Endodermal cell (in vitro differentiated cells): Measurements from ENCODE around the gene LRRC1. TPM values are rescaled to one million over a fixed set of nuclear protein-coding genes. Genes with fewer than 3 reads are reported as not detected.

Experiments
- DNase-seq: peaks from one replicate; pipeline ENCODE4 v3.0.0-alpha.2; 2017
- H3K27ac ChIP-seq: 2 replicates; pipeline ENCODE4 v1.5.1; 2013; ENCODE audit warnings: mild to moderate bottlenecking, low read depth, low read length, moderate library complexity
- H3K27me3 ChIP-seq: 2 replicates; pipeline ENCODE4 v1.6.1; 2013; ENCODE audit warnings: mild to moderate bottlenecking, low read length, moderate library complexity; ENCODE audit not compliant: insufficient read depth, control insufficient read depth, poor library complexity, severe bottlenecking
- H3K36me3 ChIP-seq: 2 replicates; pipeline ENCODE4 v1.7.0; 2013; ENCODE audit warnings: mild to moderate bottlenecking, low read length, moderate library complexity; ENCODE audit not compliant: control insufficient read depth, insufficient read depth
- H3K4me1 ChIP-seq: one replicate; pipeline ENCODE4 v1.7.0; 2013; ENCODE audit warnings: low read length; ENCODE audit not compliant: control insufficient read depth, insufficient read depth
- H3K4me3 ChIP-seq: 2 replicates; pipeline ENCODE4 v1.5.1; 2013; ENCODE audit warnings: mild to moderate bottlenecking, low read length, moderate library complexity
- H3K9ac ChIP-seq: 2 replicates; pipeline ENCODE4 v1.6.1; 2013; ENCODE audit warnings: mild to moderate bottlenecking, low read length, moderate library complexity; ENCODE audit not compliant: poor library complexity, severe bottlenecking; ENCODE audit errors: extremely low read depth
- H3K9me3 ChIP-seq: 2 replicates; pipeline ENCODE4 v1.6.1; 2013; ENCODE audit warnings: mild to moderate bottlenecking, low read length, moderate library complexity; ENCODE audit not compliant: control insufficient read depth
- H3K27ac Mint-ChIP-seq: 2 replicates; pipeline ENCODE4 v1.8.0; 2020; ENCODE audit warnings: mixed read lengths
- H3K27me3 Mint-ChIP-seq: 2 replicates; pipeline ENCODE4 v1.8.0; 2021; ENCODE audit warnings: mild to moderate bottlenecking, mixed read lengths; ENCODE audit not compliant: insufficient read depth
- H3K36me3 Mint-ChIP-seq: 2 replicates; pipeline ENCODE4 v1.8.0; 2020; ENCODE audit warnings: low read depth, mixed read lengths
- H3K4me1 Mint-ChIP-seq: 2 replicates; pipeline ENCODE4 v1.8.0; 2020; ENCODE audit warnings: mixed read lengths
- H3K4me3 Mint-ChIP-seq: 2 replicates; pipeline ENCODE4 v1.8.0; 2020; ENCODE audit warnings: mild to moderate bottlenecking, moderate library complexity, mixed read lengths
- H3K9me3 Mint-ChIP-seq: 2 replicates; pipeline ENCODE4 v1.8.0; 2020; ENCODE audit warnings: mild to moderate bottlenecking, mixed read lengths
- WGBS, 2 experiments: methylation state at CpG; one replicate each; pipeline versions ENCODE4 v1.1.5 to v1.1.7; 2013; ENCODE audit warnings: missing lambda C conversion rate in 2 of 2, mixed read lengths in 1 of 2; ENCODE audit not compliant: insufficient coverage in 1 of 2, insufficient read length in 1 of 2; 5-methylcytosine and 5-hydroxymethylcytosine counted together
- total RNA-seq, 2 donors: library from RNA; stranded (reverse); fragmentation: NEBNext Ultra II Directional in 1 of 2; extraction: Animal tissue kit (Norgen Biotek cat#: 25700) in 1 of 2; gene quantifications; 2 replicates in 1 of 2; 3 replicates in 1 of 2; pipeline ENCODE4 v1.2.1, GENCODE V29; 2021
- TF ChIP-seq, protein P1 (sequence below): fragments of 200-600 bp; sonication (generic); conservative IDR thresholded peaks from 2 replicates; pipeline ENCODE4 v1.5.0; 2021; ENCODE audit warnings: antibody characterized with exemption, mild to moderate bottlenecking

The LRRC1 gene
- total RNA-seq, 2 donors from 2014 or later: 14.1 to 15.3 TPM

DNA sequence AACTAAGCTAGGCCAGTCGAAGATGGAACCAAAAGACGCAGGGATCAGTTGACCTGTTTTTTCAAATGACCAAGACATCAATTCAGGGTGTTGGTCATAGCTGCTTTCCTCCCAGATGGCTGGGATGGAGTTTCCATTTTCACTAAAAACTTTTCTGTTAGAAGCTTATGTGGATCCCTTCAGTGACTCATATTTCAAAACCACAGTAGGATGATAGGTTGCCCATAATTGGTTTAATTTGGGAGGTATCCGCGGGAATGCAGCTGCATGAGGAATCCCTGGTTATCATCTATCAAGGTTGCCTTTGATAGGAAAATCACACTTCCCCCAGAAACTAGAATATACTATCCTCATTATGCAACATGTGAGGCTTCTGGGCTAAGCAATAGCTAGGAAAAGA lies 165.5 kb downstream of the LRRC1 start:
- no peak overlapping the region for H3K4me3 Mint-ChIP-seq
- no peaks in the 10 kb centered on the region for H3K36me3 ChIP-seq
- H3K36me3 Mint-ChIP-seq: no peaks in the 10 kb centered on the region
- peaks cover 5% of the 10 kb centered on the region for H3K4me1 ChIP-seq
- WGBS, 2 experiments: 96 to 98% methylated on average over 4 of the region's 4 CpGs
- no peaks in the 10 kb centered on the region for H3K27me3 ChIP-seq
- H3K27ac ChIP-seq: no peak overlapping the region
- DNase-seq: no peak
- H3K9ac ChIP-seq: no peak overlapping the region
- TF ChIP-seq, protein P1, sequence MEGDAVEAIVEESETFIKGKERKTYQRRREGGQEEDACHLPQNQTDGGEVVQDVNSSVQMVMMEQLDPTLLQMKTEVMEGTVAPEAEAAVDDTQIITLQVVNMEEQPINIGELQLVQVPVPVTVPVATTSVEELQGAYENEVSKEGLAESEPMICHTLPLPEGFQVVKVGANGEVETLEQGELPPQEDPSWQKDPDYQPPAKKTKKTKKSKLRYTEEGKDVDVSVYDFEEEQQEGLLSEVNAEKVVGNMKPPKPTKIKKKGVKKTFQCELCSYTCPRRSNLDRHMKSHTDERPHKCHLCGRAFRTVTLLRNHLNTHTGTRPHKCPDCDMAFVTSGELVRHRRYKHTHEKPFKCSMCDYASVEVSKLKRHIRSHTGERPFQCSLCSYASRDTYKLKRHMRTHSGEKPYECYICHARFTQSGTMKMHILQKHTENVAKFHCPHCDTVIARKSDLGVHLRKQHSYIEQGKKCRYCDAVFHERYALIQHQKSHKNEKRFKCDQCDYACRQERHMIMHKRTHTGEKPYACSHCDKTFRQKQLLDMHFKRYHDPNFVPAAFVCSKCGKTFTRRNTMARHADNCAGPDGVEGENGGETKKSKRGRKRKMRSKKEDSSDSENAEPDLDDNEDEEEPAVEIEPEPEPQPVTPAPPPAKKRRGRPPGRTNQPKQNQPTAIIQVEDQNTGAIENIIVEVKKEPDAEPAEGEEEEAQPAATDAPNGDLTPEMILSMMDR: no peak
- no peak overlapping the region for H3K4me3 ChIP-seq
- peaks cover 13% of the 10 kb centered on the region for H3K4me1 Mint-ChIP-seq
- H3K27me3 Mint-ChIP-seq: no peaks in the 10 kb centered on the region
- H3K9me3 Mint-ChIP-seq: no peaks in the 10 kb centered on the region
- no peak overlapping the region for H3K27ac Mint-ChIP-seq
- no peaks in the 10 kb centered on the region for H3K9me3 ChIP-seq

DNA sequence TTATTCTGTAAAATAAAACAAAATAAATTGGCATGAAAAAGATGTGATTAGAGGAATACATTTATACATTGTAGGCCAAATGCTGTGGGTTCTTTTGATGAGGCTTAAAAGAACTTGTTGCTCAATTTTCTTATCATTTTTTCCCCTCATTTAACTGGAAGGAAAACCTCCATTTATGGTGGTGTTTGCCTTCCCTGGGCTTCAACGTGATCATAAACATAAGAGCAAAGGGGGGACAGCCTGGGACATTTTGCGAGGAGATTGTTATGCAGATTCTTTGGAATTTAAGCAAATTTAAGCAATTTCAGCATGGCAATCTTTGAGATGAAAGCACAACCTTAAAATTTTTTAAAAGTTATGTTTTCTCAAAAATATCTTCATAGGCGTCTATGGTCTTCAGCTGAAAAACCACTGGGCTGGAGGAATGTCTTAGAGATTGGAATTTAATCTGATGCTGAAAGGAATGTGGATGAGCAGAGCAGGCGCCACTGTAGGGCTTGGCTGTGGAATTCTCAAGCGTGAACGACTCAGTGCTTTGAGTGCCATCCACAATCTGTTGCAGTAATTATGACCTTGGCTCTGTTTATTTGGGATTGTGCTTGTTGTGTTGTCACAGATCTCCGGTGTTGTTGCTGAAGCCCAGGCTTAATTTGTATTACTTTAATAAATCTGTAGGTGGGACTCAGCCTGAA lies 167.0 kb downstream of the LRRC1 start:
- Histone ChIP-seq H3K4me1 (peaks cover 5% of the 10 kb centered on the region), H3K9me3 (no peaks in the 10 kb centered on the region), H3K27ac (no peak overlapping the region), H3K9ac (no peak overlapping the region), H3K4me3 (peak overlapping the region; percentile 43), H3K36me3 (no peaks in the 10 kb centered on the region), H3K27me3 (no peaks in the 10 kb centered on the region)
- peak overlapping the region; percentile 94 for H3K27ac Mint-ChIP-seq
- H3K4me3 Mint-ChIP-seq: no peak overlapping the region
- peak; percentile 80 for DNase-seq
- 58 to 82% methylated on average over 3 to 7 of the region's 7 CpGs for WGBS, 2 experiments
- H3K27me3 Mint-ChIP-seq: no peaks in the 10 kb centered on the region
- H3K9me3 Mint-ChIP-seq: no peaks in the 10 kb centered on the region
- H3K36me3 Mint-ChIP-seq: no peaks in the 10 kb centered on the region
- H3K4me1 Mint-ChIP-seq: peaks cover 11% of the 10 kb centered on the region
- TF ChIP-seq, protein P1: no peak

DNA sequence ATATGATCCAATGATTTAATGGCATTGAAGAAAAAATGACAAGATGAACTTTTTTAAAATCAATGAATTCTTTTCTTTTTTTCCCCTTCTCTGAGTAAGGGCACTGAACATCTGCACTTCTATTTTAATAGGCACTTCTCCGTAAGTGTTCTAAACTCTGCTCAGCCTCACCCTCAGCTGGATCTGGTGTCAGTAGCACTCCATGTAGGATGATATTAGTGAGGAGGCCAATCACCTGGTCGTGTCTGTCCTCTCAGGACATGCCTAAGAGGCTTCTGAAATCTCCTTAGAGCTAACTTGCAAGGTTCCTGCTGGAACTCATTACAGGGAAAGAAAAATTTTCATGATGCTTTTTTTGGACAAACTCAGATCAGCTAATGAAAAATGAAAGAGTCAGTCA lies 167.8 kb downstream of the LRRC1 start:
- Histone ChIP-seq H3K36me3 (no peaks in the 10 kb centered on the region), H3K4me1 (peaks cover 5% of the 10 kb centered on the region), H3K27me3 (no peaks in the 10 kb centered on the region), H3K9ac (no peak overlapping the region), H3K9me3 (no peaks in the 10 kb centered on the region), H3K4me3 (peak overlapping the region; percentile 43), H3K27ac (no peak overlapping the region)
- H3K4me3 Mint-ChIP-seq: no peak overlapping the region
- TF ChIP-seq, protein P1: no peak
- 88 to 90% methylated on average over 2 of the region's 2 CpGs for WGBS, 2 experiments
- H3K27ac Mint-ChIP-seq: peak overlapping the region; percentile 94
- H3K36me3 Mint-ChIP-seq: no peaks in the 10 kb centered on the region
- H3K9me3 Mint-ChIP-seq: no peaks in the 10 kb centered on the region
- no peak for DNase-seq
- no peaks in the 10 kb centered on the region for H3K27me3 Mint-ChIP-seq
- peaks cover 11% of the 10 kb centered on the region for H3K4me1 Mint-ChIP-seq
